Endothelial cell of umbilical vein (primary cell): Measurements from ENCODE around the gene PDCL2. TPM values are rescaled to one million over a fixed set of nuclear protein-coding genes. Genes with fewer than 3 reads are reported as not detected.

ENCODE experiments used
- BruUV-seq: library from RNA; stranded (reverse); fragments of 400-500 nt; replicated peaks from 2 replicates; lab custom pipeline; 2021; lab: Mats Ljungman, UMichigan
- CTCF ChIA-PET: fragments of 300-600, 350-600 bp; sonication (Branson Sonifier 250); formaldehyde crosslinking; loops from one replicate; lab custom pipeline; 2021; ENCODE audit warnings: antibody characterized with exemption, inconsistent platforms; lab: Charles Lee
- POLR2A ChIA-PET: fragments of 300-600, 350-600 bp; sonication (Branson Sonifier 250); formaldehyde crosslinking; loops from one replicate; lab custom pipeline; 2021; ENCODE audit warnings: antibody characterized with exemption, inconsistent platforms; lab: Charles Lee
- DNase-seq: peaks from one replicate; pipeline ENCODE4 v3.0.0-alpha.2; 2011; ENCODE audit warnings: low read depth, low spot score
- FAIRE-seq: peaks from 2 replicates; lab custom pipeline; 2011; peaks lifted over from hg19 to GRCh38; lab: Jason Lieb, UNC
- H2AFZ ChIP-seq: 2 replicates; pipeline ENCODE4 v1.6.0; 2012; ENCODE audit warnings: low read depth, low read length, control low read depth, inconsistent platforms
- H3K27ac ChIP-seq: 2 replicates; pipeline ENCODE4 v1.5.1; 2011; ENCODE audit warnings: low read depth, mild to moderate bottlenecking, control low read depth, low read length, moderate library complexity; ENCODE audit not compliant: insufficient read depth
- H3K27me3 ChIP-seq, 2 experiments: 2 replicates each; pipeline versions ENCODE4 v1.6.0 to v1.6.1; 2011; ENCODE audit warnings: low read length in 2 of 2, mixed read lengths in 1 of 2; ENCODE audit not compliant: control insufficient read depth in 2 of 2, insufficient read depth in 2 of 2
- H3K36me3 ChIP-seq, 2 experiments: 2 replicates in 1 of 2; 3 replicates in 1 of 2; pipeline ENCODE4 v1.5.1; 2011; ENCODE audit warnings: low read length in 2 of 2, mild to moderate bottlenecking in 1 of 2, moderate library complexity in 1 of 2; ENCODE audit not compliant: control insufficient read depth in 2 of 2, insufficient read depth in 2 of 2; ENCODE audit errors: extremely low read depth in 1 of 2
- H3K4me1 ChIP-seq: 3 replicates; pipeline ENCODE4 v1.5.1; 2011; ENCODE audit warnings: mild to moderate bottlenecking, low read length; ENCODE audit not compliant: control insufficient read depth, insufficient read depth; ENCODE audit errors: extremely low read depth
- H3K4me2 ChIP-seq: 2 replicates; pipeline ENCODE4 v1.6.1; 2011; ENCODE audit warnings: low read length, control low read depth, mixed read lengths; ENCODE audit not compliant: insufficient read depth
- H3K4me3 ChIP-seq, 3 experiments: fragments of 200-600 bp in 1 of 3; sonication (generic), shearing (Covaris generic) in 1 of 3; replicated peaks in 1 of 3; 2 replicates each; pipeline ENCODE4 v1.5.1; 2011 to 2016; ENCODE audit warnings: control low read depth in 3 of 3, low read length in 3 of 3, mild to moderate bottlenecking in 2 of 3, inconsistent platforms in 1 of 3, low read depth in 1 of 3, moderate library complexity in 1 of 3; ENCODE audit not compliant: insufficient read depth in 1 of 3
- H3K79me2 ChIP-seq: 2 replicates; pipeline ENCODE4 v1.6.0; 2012; ENCODE audit warnings: low read length, inconsistent platforms; ENCODE audit not compliant: control insufficient read depth, insufficient read depth
- H3K9ac ChIP-seq: replicated peaks from 2 replicates; pipeline ENCODE3; 2011; ENCODE audit warnings: low read length, control low read depth; ENCODE audit not compliant: insufficient read depth; ENCODE audit errors: extremely low read depth
- H3K9me1 ChIP-seq: replicated peaks from 3 replicates; pipeline ENCODE4 v1.6.0; 2011; ENCODE audit warnings: mild to moderate bottlenecking, low read length; ENCODE audit not compliant: control insufficient read depth, insufficient read depth; ENCODE audit errors: extremely low read depth
- H3K9me3 ChIP-seq: replicated peaks from 2 replicates; pipeline ENCODE4 v1.5.1; 2012; ENCODE audit warnings: low read length, inconsistent platforms; ENCODE audit not compliant: control insufficient read depth, insufficient read depth
- H4K20me1 ChIP-seq: replicated peaks from 2 replicates; pipeline ENCODE3; 2011; ENCODE audit warnings: mild to moderate bottlenecking, low read length; ENCODE audit not compliant: control insufficient read depth, insufficient read depth; ENCODE audit errors: extremely low read depth
- EZH2 ChIP-seq: IDR thresholded peaks from 2 replicates; pipeline ENCODE4 v1.6.1; 2012; ENCODE audit warnings: borderline replicate concordance, low read depth, mild to moderate bottlenecking, moderate library complexity, low read length, inconsistent platforms; ENCODE audit not compliant: severe bottlenecking
- FOS ChIP-seq: IDR thresholded peaks from 2 replicates; pipeline ENCODE4 v1.6.1; 2011; ENCODE audit warnings: mild to moderate bottlenecking, low read length, moderate library complexity, borderline replicate concordance; ENCODE audit not compliant: insufficient read depth
- GATA2 ChIP-seq: IDR thresholded peaks from 2 replicates; pipeline ENCODE4 v1.7.0; 2011; ENCODE audit warnings: low read depth, mild to moderate bottlenecking, moderate library complexity, mixed read lengths, low read length; ENCODE audit not compliant: insufficient read length, insufficient read depth
- JUN ChIP-seq: IDR thresholded peaks from 2 replicates; pipeline ENCODE4 v1.6.1; 2011; ENCODE audit warnings: borderline replicate concordance, low read depth; ENCODE audit not compliant: insufficient read length, insufficient read depth
- MYC ChIP-seq: IDR thresholded peaks from one replicate; pipeline ENCODE4 v1.6.1; 2011; ENCODE audit warnings: mild to moderate bottlenecking, low read depth, low read length
- POLR2A ChIP-seq: IDR thresholded peaks from 2 replicates; pipeline ENCODE4 v1.6.1; 2012; ENCODE audit warnings: low read depth, mild to moderate bottlenecking, control low read depth, low read length
- POLR2AphosphoS5 ChIP-seq: IDR thresholded peaks from 2 replicates; pipeline ENCODE4 v1.6.1; 2012; ENCODE audit warnings: low read depth, mild to moderate bottlenecking, control low read depth, low read length, moderate library complexity; ENCODE audit not compliant: insufficient read depth
- dilution Hi-C: fragments of 300-500 bp; cut with MboI; formaldehyde crosslinking; loops from one replicate; pipeline ENCODE4 v1.15.0; 2019; ENCODE audit warnings: low sequenced_read_pairs; ENCODE audit not compliant: extremely low pct_ligation_motif_present
- intact Hi-C: fragments of 100-400 bp; cut with micrococcal nuclease; formaldehyde crosslinking; loops from one replicate; pipeline ENCODE4 v1.10.0; 2022
- polyA plus RNA-seq, 4 experiments: library from polyadenylated mRNA; depleted of rRNA in 3 of 4; stranded (reverse) in 3 of 4; unstranded in 1 of 4; fragments of >200 nt; gene quantifications; 2 replicates each; pipeline versions ENCODE4 v1.2.1 to v1.2.3, GENCODE V29; 2011 to 2012; ENCODE audit warnings: missing spikeins in 1 of 4
- total RNA-seq: library from RNA; stranded (reverse); gene quantifications from 2 replicates; pipeline ENCODE4 v1.2.3, GENCODE V29; 2021
- TF ChIP-seq, protein P1 (sequence below): IDR thresholded peaks from 2 replicates; pipeline ENCODE4 v1.6.1; 2011; ENCODE audit not compliant: insufficient read depth, insufficient read length
- TF ChIP-seq, protein P2 (sequence below), 2 donors: IDR thresholded peaks; 1 replicate in 1 of 2; 2 replicates in 1 of 2; pipeline ENCODE4 v1.5.1; 2011; ENCODE audit warnings: low read length in 2 of 2, mild to moderate bottlenecking in 2 of 2, moderate library complexity in 2 of 2, control low read depth in 1 of 2, inconsistent platforms in 1 of 2, low read depth in 1 of 2; ENCODE audit not compliant: insufficient read depth in 1 of 2; ENCODE audit errors: extremely low read depth in 1 of 2

PDCL2 gene
- total and polyA plus RNA-seq, 2 donors (not counting 3 experiments of a cell fraction or from before 2014, with no cell fraction given): not detected

GRCh38 chr4:55608591-55608990 lies 16.5 kb upstream of the PDCL2 start:
- POLR2A ChIA-PET: no interaction called here
- DNase-seq: no peak
- intact Hi-C loops (no loop called here), dilution Hi-C loops (no loop called here)
- no peaks in the 10 kb centered on the region for H3K27me3 ChIP-seq
- no TSS peak for BruUV-seq
- no peak overlapping the region for H3K4me3 ChIP-seq
- H3K27ac ChIP-seq: no peak overlapping the region
- no peak overlapping the region for H3K4me2 ChIP-seq
- H2AFZ ChIP-seq: no peak overlapping the region
- no peaks in the 10 kb centered on the region for H3K79me2 ChIP-seq
- no peak overlapping the region for H3K9ac ChIP-seq
- no peaks in the 10 kb centered on the region for H4K20me1 ChIP-seq
- no peaks in the 10 kb centered on the region for H3K36me3 ChIP-seq
- no peaks in the 10 kb centered on the region for H3K9me1 ChIP-seq
- CTCF ChIA-PET: interaction anchor here (0.6 kb wide), 1 partner anchor 9 kb away, joined by 4 read pairs; no protein-coding TSS in a partner anchor
- no peaks in the 10 kb centered on the region for H3K4me1 ChIP-seq
- H3K9me3 ChIP-seq: no peaks in the 10 kb centered on the region
- no peak for TF ChIP-seq GATA2
- TF ChIP-seq JUN: no peak
- TF ChIP-seq POLR2AphosphoS5: no peak
- no peak for TF ChIP-seq EZH2
- TF ChIP-seq, protein P1, sequence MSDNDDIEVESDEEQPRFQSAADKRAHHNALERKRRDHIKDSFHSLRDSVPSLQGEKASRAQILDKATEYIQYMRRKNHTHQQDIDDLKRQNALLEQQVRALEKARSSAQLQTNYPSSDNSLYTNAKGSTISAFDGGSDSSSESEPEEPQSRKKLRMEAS: no peak
- no peak for TF ChIP-seq FOS
- TF ChIP-seq MYC: no peak
- TF ChIP-seq POLR2A: no peak
- TF ChIP-seq, protein P2, sequence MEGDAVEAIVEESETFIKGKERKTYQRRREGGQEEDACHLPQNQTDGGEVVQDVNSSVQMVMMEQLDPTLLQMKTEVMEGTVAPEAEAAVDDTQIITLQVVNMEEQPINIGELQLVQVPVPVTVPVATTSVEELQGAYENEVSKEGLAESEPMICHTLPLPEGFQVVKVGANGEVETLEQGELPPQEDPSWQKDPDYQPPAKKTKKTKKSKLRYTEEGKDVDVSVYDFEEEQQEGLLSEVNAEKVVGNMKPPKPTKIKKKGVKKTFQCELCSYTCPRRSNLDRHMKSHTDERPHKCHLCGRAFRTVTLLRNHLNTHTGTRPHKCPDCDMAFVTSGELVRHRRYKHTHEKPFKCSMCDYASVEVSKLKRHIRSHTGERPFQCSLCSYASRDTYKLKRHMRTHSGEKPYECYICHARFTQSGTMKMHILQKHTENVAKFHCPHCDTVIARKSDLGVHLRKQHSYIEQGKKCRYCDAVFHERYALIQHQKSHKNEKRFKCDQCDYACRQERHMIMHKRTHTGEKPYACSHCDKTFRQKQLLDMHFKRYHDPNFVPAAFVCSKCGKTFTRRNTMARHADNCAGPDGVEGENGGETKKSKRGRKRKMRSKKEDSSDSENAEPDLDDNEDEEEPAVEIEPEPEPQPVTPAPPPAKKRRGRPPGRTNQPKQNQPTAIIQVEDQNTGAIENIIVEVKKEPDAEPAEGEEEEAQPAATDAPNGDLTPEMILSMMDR (IDR thresholded peaks at IDR 0.05; ENCODE audit: extremely low read depth in 1 of 2, insufficient read depth in 1 of 2, low read depth in 1 of 2, low read length in 2 of 2): no peak
- FAIRE-seq: no peak
